ENCODE data around the gene NPIPB8.
"Not testable (repeated sequence)": the region's sequence is repeated elsewhere in the genome, so short reads cannot be mapped to it uniquely, and the experiment has no call there.

NPIPB8 gene

GRCh38 chr16:28637765-28638164 is at the start of gene NPIPB8:
NPIPB8 (plus strand) TSS chr16:28638065; CDS start chr16:28638361, 296 bp downstream.
- H3K4me1 Mint-ChIP-seq; H3K27me3 Mint-ChIP-seq; H3K27ac Mint-ChIP-seq; DNase-seq (ENCODE audit: low spot score in 2 of 2); H3K36me3 Mint-ChIP-seq; ATAC-seq (ENCODE audit: low read depth); H3K4me3 Mint-ChIP-seq; H3K9me3 Mint-ChIP-seq: not testable (repeated sequence)

- Mint-ChIP-seq H3K27me3 (no peaks in the 10 kb centered on the region), H3K36me3 (peaks cover 30% of the 10 kb centered on the region), H3K4me1 (no peaks in the 10 kb centered on the region), H3K9me3 (no peaks in the 10 kb centered on the region), H3K4me3 (no peak overlapping the region), H3K27ac (no peak overlapping the region)
- ATAC-seq (ENCODE audit: low read depth) (no peak), DNase-seq (ENCODE audit: low spot score in 2 of 2) (no peak)
Observed at GRCh38 chr16:28589069-28589468, 48.8 kb upstream of the NPIPB8 start.

- no peak for ATAC-seq (ENCODE audit: low read depth)
- peaks cover 27% of the 10 kb centered on the region for H3K36me3 Mint-ChIP-seq
- no peak overlapping the region for H3K27ac Mint-ChIP-seq
Observed at GRCh38 chr16:28589930-28590329, 47.9 kb upstream of the NPIPB8 start.

GRCh38 chr16:28590384-28591340 is 47.2 kb upstream of the NPIPB8 start:
- no peak for DNase-seq (ENCODE audit: low spot score in 2 of 2)
- H3K9me3 Mint-ChIP-seq, result no peaks in the 10 kb centered on the region
- H3K36me3 Mint-ChIP-seq, result peaks cover 26% of the 10 kb centered on the region
- H3K27ac Mint-ChIP-seq, result no peak overlapping the region
- no peaks in the 10 kb centered on the region for H3K27me3 Mint-ChIP-seq
- no peak overlapping the region for H3K4me3 Mint-ChIP-seq
- no peaks in the 10 kb centered on the region for H3K4me1 Mint-ChIP-seq
- ATAC-seq (ENCODE audit: low read depth), result no peak

More at GRCh38 chr16:28589930-28590329, 47.9 kb upstream of the NPIPB8 start:
- no peak for DNase-seq (ENCODE audit: low spot score in 2 of 2)
- no peaks in the 10 kb centered on the region for H3K27me3 Mint-ChIP-seq
- no peak overlapping the region for H3K4me3 Mint-ChIP-seq
- no peaks in the 10 kb centered on the region for H3K4me1 Mint-ChIP-seq
- no peaks in the 10 kb centered on the region for H3K9me3 Mint-ChIP-seq

GRCh38 chr16:28591355-28591754 is 46.5 kb upstream of the NPIPB8 start:
- peaks cover 24% of the 10 kb centered on the region for H3K36me3 Mint-ChIP-seq
- no peaks in the 10 kb centered on the region for H3K9me3 Mint-ChIP-seq
- DNase-seq (ENCODE audit: low spot score in 2 of 2) (no peak), ATAC-seq (ENCODE audit: low read depth) (no peak)
- no peaks in the 10 kb centered on the region for H3K4me1 Mint-ChIP-seq
- H3K4me3 Mint-ChIP-seq, result no peak overlapping the region
- H3K27ac Mint-ChIP-seq, result no peak overlapping the region
- H3K27me3 Mint-ChIP-seq, result peaks cover 2% of the 10 kb centered on the region

- Mint-ChIP-seq H3K9me3 (no peaks in the 10 kb centered on the region), H3K36me3 (peaks cover 19% of the 10 kb centered on the region), H3K4me3 (no peak overlapping the region), H3K4me1 (no peaks in the 10 kb centered on the region), H3K27ac (no peak overlapping the region), H3K27me3 (peaks cover 2% of the 10 kb centered on the region)
- DNase-seq (ENCODE audit: low spot score in 2 of 2), result no peak
- no peak for ATAC-seq (ENCODE audit: low read depth)
Observed at GRCh38 chr16:28592511-28592910, 45.4 kb upstream of the NPIPB8 start.

- Mint-ChIP-seq H3K36me3 (peaks cover 19% of the 10 kb centered on the region), H3K4me1 (no peaks in the 10 kb centered on the region)
Observed at GRCh38 chr16:28592979-28593553, 44.8 kb upstream of the NPIPB8 start.

GRCh38 chr16:28595451-28595850 is 42.4 kb upstream of the NPIPB8 start:
- not testable (repeated sequence) for H3K4me3 Mint-ChIP-seq; H3K4me1 Mint-ChIP-seq; DNase-seq (ENCODE audit: low spot score in 2 of 2); ATAC-seq (ENCODE audit: low read depth); H3K27ac Mint-ChIP-seq; H3K9me3 Mint-ChIP-seq; H3K27me3 Mint-ChIP-seq
- peaks cover 11% of the 10 kb centered on the region for H3K36me3 Mint-ChIP-seq

More at GRCh38 chr16:28592979-28593553, 44.8 kb upstream of the NPIPB8 start:
- no peak overlapping the region for H3K27ac Mint-ChIP-seq
- no peak overlapping the region for H3K4me3 Mint-ChIP-seq
- no peaks in the 10 kb centered on the region for H3K9me3 Mint-ChIP-seq
- no peak for ATAC-seq (ENCODE audit: low read depth)
- no peak for DNase-seq (ENCODE audit: low spot score in 2 of 2)
- H3K27me3 Mint-ChIP-seq, result peaks cover 2% of the 10 kb centered on the region

GRCh38 chr16:28596115-28596630 is 41.7 kb upstream of the NPIPB8 start:
- Mint-ChIP-seq H3K4me1 (no peaks in the 10 kb centered on the region), H3K27ac (no peak overlapping the region), H3K36me3 (peaks cover 6% of the 10 kb centered on the region), H3K9me3 (no peaks in the 10 kb centered on the region), H3K27me3 (peaks cover 2% of the 10 kb centered on the region), H3K4me3 (no peak overlapping the region)
- DNase-seq (ENCODE audit: low spot score in 2 of 2) (no peak), ATAC-seq (ENCODE audit: low read depth) (no peak)

- Mint-ChIP-seq H3K4me3 (no peak within 1 kb of the TSS), H3K4me1 (no peaks in the 10 kb centered on the region), H3K9me3 (no peaks in the 10 kb centered on the region), H3K27ac (no peak within 1 kb of the TSS), H3K36me3 (no peaks in the 10 kb centered on the region), H3K27me3 (peaks cover 2% of the 10 kb centered on the region)
- ATAC-seq (ENCODE audit: low read depth), result no peak
- no peak for DNase-seq (ENCODE audit: low spot score in 2 of 2)
Observed at GRCh38 chr16:28596840-28597691, 40.8 kb upstream of the NPIPB8 start, which contains the start of gene SULT1A2. SULT1A2 (minus strand) TSS chr16:28597050; CDS start chr16:28595930, 1,120 bp downstream.

GRCh38 chr16:28597692-28598261 is 40.1 kb upstream of the NPIPB8 start:
- no peaks in the 10 kb centered on the region for H3K36me3 Mint-ChIP-seq
- no peak overlapping the region for H3K4me3 Mint-ChIP-seq
- H3K27me3 Mint-ChIP-seq, result peaks cover 2% of the 10 kb centered on the region
- no peak overlapping the region for H3K27ac Mint-ChIP-seq
- H3K9me3 Mint-ChIP-seq, result no peaks in the 10 kb centered on the region
- DNase-seq (ENCODE audit: low spot score in 2 of 2), result no peak
- H3K4me1 Mint-ChIP-seq, result no peaks in the 10 kb centered on the region
- ATAC-seq (ENCODE audit: low read depth), result no peak

GRCh38 chr16:28599377-28600285 is 38.2 kb upstream of the NPIPB8 start:
- H3K27ac Mint-ChIP-seq; DNase-seq (ENCODE audit: low spot score in 2 of 2); H3K27me3 Mint-ChIP-seq; H3K36me3 Mint-ChIP-seq; H3K4me3 Mint-ChIP-seq; H3K9me3 Mint-ChIP-seq; H3K4me1 Mint-ChIP-seq: not testable (repeated sequence)
- peak; percentile 89 for ATAC-seq (ENCODE audit: low read depth)

Measured in memory B cell (primary cell).